Small intestine (tissue), 4 donors: ENCODE results near the gene OR56A4. TPM values are rescaled to one million over a fixed set of nuclear protein-coding genes. Genes with fewer than 3 reads are reported as not detected.

Source experiments
- polyA plus RNA-seq, 4 donors: library from polyadenylated mRNA; stranded (reverse) in 3 of 4; unstranded in 1 of 4; fragments of 200-250 nt in 3 of 4; fragments of 120-200 nt in 1 of 4; gene quantifications; one replicate each; pipeline versions ENCODE4 v1.2.1 to v1.2.3, GENCODE V29; 2013
- donor health status: healthy with polysubstance abuse.
- donor health status: Bipolar disorder and iron deficiency.
- donor health status: healthy.

OR56A4 gene
- polyA plus RNA-seq, 4 donors, result 0.01 TPM; not detected in 3

Other genes with a start within 250 kb of the OR56A4 start
- gene OR52N5, start 223.6 kb downstream of the OR56A4 start, polyA plus RNA-seq, result not detected
- not detected for gene OR52N1, start 215.7 kb downstream of the OR56A4 start, polyA plus RNA-seq
- under 1 TPM in 1 of 4 donors, not detected in 3; 0.12 TPM for gene OR52N2, start 198.0 kb downstream of the OR56A4 start, polyA plus RNA-seq
- not detected for gene OR52E6, start 165.0 kb downstream of the OR56A4 start, polyA plus RNA-seq
- gene OR52E8, start 149.3 kb downstream of the OR56A4 start, polyA plus RNA-seq, result not detected
- not detected for gene OR52E4, start 126.3 kb downstream of the OR56A4 start, polyA plus RNA-seq
- not detected for gene OR52E5, start 113.7 kb downstream of the OR56A4 start, polyA plus RNA-seq
- not detected for gene OR56A3, start 64.7 kb downstream of the OR56A4 start, polyA plus RNA-seq
- gene OR56A5, start 38.5 kb downstream of the OR56A4 start, polyA plus RNA-seq, result not detected
- not detected for gene OR52L1, start 20.0 kb downstream of the OR56A4 start, polyA plus RNA-seq
- gene OR56A1, start 23.8 kb upstream of the OR56A4 start, polyA plus RNA-seq, result under 1 TPM in 1 of 4 donors, not detected in 3; under 0.01 TPM
- under 1 TPM in 1 of 4 donors, not detected in 3; 0.31 TPM for gene OR56B4, start 100.7 kb upstream of the OR56A4 start, polyA plus RNA-seq
- gene OR52B2, start 163.4 kb upstream of the OR56A4 start, polyA plus RNA-seq, result not detected
- under 1 TPM in 1 of 4 donors, not detected in 3; 0.12 TPM for gene OR52W1, start 192.3 kb upstream of the OR56A4 start, polyA plus RNA-seq
- under 1 TPM in 1 of 4 donors, not detected in 3; 0.66 TPM for gene C11orf42, start 198.6 kb upstream of the OR56A4 start, polyA plus RNA-seq
- 100 to 1,000 TPM in 3 of 4 donors, 10 to 100 TPM in 1; 63.4 to 157 (median 121) TPM for gene FHIP1B, start 227.7 kb upstream of the OR56A4 start, polyA plus RNA-seq
- under 1 TPM in 2 of 4 donors, not detected in 2; 0.09 to 0.32 TPM for gene CNGA4, start 232.1 kb upstream of the OR56A4 start, polyA plus RNA-seq